Loucy (cell line): ENCODE measurements around the gene MTMR3.

Experiments
- EZH2phosphoT487 ChIP-seq: fragments of 200-600 bp; IDR thresholded peaks from 2 replicates; pipeline ENCODE4 v1.6.1; 2018; ENCODE audit warnings: antibody characterized with exemption, mild to moderate bottlenecking, moderate library complexity, borderline replicate concordance
- TF ChIP-seq, protein P1 (sequence below): fragments of 200-600 bp; sonication (generic); conservative IDR thresholded peaks from 2 replicates; pipeline ENCODE4 v1.5.1; 2014; ENCODE audit warnings: mild to moderate bottlenecking, antibody characterized with exemption, low read length

DNA sequence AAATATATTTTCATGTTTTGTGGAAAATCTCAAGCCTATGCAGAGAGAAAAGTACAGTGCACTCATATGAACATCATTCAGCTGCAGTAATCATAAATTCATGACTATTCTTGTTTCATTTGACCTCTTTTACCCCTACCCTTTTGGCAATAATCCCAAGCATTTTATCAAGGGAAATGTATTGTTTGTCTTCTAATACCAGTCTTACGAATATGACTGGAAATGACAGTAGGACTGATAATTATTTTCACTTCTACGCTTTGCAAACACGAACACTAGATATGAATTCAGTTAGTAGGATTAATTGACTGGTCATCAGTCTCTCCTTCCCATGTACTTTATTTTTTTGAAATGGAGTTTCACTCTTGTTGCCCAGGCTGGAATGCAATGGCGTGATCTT is 90.3 kb downstream of the MTMR3 start:
- TF ChIP-seq, protein P1, sequence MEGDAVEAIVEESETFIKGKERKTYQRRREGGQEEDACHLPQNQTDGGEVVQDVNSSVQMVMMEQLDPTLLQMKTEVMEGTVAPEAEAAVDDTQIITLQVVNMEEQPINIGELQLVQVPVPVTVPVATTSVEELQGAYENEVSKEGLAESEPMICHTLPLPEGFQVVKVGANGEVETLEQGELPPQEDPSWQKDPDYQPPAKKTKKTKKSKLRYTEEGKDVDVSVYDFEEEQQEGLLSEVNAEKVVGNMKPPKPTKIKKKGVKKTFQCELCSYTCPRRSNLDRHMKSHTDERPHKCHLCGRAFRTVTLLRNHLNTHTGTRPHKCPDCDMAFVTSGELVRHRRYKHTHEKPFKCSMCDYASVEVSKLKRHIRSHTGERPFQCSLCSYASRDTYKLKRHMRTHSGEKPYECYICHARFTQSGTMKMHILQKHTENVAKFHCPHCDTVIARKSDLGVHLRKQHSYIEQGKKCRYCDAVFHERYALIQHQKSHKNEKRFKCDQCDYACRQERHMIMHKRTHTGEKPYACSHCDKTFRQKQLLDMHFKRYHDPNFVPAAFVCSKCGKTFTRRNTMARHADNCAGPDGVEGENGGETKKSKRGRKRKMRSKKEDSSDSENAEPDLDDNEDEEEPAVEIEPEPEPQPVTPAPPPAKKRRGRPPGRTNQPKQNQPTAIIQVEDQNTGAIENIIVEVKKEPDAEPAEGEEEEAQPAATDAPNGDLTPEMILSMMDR, result no peak
- no peak for TF ChIP-seq EZH2phosphoT487
